ENCODE results near the gene HIC1.

The HIC1 gene

GRCh38 chr17:2025622-2026309 lies 29.1 kb upstream of the HIC1 start:
- DNase-seq (ENCODE audit: low spot score): peak; percentile 70

- DNase-seq (ENCODE audit: low spot score): no peak
Measured at GRCh38 chr17:2027528-2028233, 27.2 kb upstream of the HIC1 start.

GRCh38 chr17:2028234-2028614 lies 26.7 kb upstream of the HIC1 start:
- peak; percentile 53 for DNase-seq (ENCODE audit: low spot score)

GRCh38 chr17:2028737-2029136 lies 26.2 kb upstream of the HIC1 start:
- peak; percentile 64 for DNase-seq (ENCODE audit: low spot score)

- DNase-seq (ENCODE audit: low spot score): peak; percentile 93
Measured at GRCh38 chr17:2029911-2030778, 24.8 kb upstream of the HIC1 start, which contains the start of gene DPH1. DPH1 (plus strand) TSS chr17:2030153; CDS start chr17:2030170, 17 bp downstream.

- no peak for DNase-seq (ENCODE audit: low spot score)
Measured at GRCh38 chr17:2030779-2031163, 24.1 kb upstream of the HIC1 start.

GRCh38 chr17:2033153-2033552 lies 21.8 kb upstream of the HIC1 start:
- no peak for DNase-seq (ENCODE audit: low spot score)

- no peak for DNase-seq (ENCODE audit: low spot score)
Measured at GRCh38 chr17:2034157-2034556, 20.7 kb upstream of the HIC1 start.

GRCh38 chr17:2034806-2035540 lies 19.9 kb upstream of the HIC1 start:
- DNase-seq (ENCODE audit: low spot score): no peak

- no peak for DNase-seq (ENCODE audit: low spot score)
Measured at GRCh38 chr17:2035541-2036488, 19.1 kb upstream of the HIC1 start.

- DNase-seq (ENCODE audit: low spot score): no peak
Measured at GRCh38 chr17:2037155-2037554, 17.7 kb upstream of the HIC1 start.

- no peak for DNase-seq (ENCODE audit: low spot score)
Measured at GRCh38 chr17:2040219-2040827, 14.6 kb upstream of the HIC1 start.

- no peak for DNase-seq (ENCODE audit: low spot score)
Measured at GRCh38 chr17:2040942-2041560, 13.9 kb upstream of the HIC1 start.

- DNase-seq (ENCODE audit: low spot score): peak; percentile 96
Measured at GRCh38 chr17:2041561-2042389, 13.1 kb upstream of the HIC1 start, which contains the start of gene OVCA2. OVCA2 (plus strand) TSS chr17:2042022; CDS start chr17:2042048, 26 bp downstream.

- peak; percentile 64 for DNase-seq (ENCODE audit: low spot score)
Measured at GRCh38 chr17:2042390-2042847, 12.5 kb upstream of the HIC1 start.

GRCh38 chr17:2042933-2043332 lies 12.0 kb upstream of the HIC1 start:
- peak; percentile 46 for DNase-seq (ENCODE audit: low spot score)

- no peak for DNase-seq (ENCODE audit: low spot score)
Measured at GRCh38 chr17:2043785-2044184, 11.1 kb upstream of the HIC1 start.

GRCh38 chr17:2044263-2044894 lies 10.5 kb upstream of the HIC1 start:
- DNase-seq (ENCODE audit: low spot score): no peak

Data from SK-N-DZ (cell line).